MCF 10A (cell line): ENCODE results near the gene HSD3B1. TPM values are rescaled to one million over a fixed set of nuclear protein-coding genes. Genes with fewer than 3 reads are reported as not detected.
"Not testable (repeated sequence)": the region's sequence is repeated elsewhere in the genome, so short reads cannot be mapped to it uniquely, and the experiment has no call there.

Experiments used
- BruUV-seq: library from RNA; stranded (reverse); fragments of 400-500 nt; replicated peaks from 2 replicates; lab custom pipeline; 2021; lab: Mats Ljungman, UMichigan
- CTCF ChIA-PET: fragments of 300-600 bp; sonication (Branson Sonifier 250); formaldehyde crosslinking; extraction: SDS; loops from one replicate; lab custom pipeline; 2021; ENCODE audit warnings: antibody characterized with exemption, inconsistent platforms; lab: Yijun Ruan, JAX
- POLR2A ChIA-PET: fragments of 300-600, 350-650 bp; sonication (Branson Sonifier 250); formaldehyde crosslinking; extraction: SDS; loops from one replicate; lab custom pipeline; 2020; ENCODE audit warnings: antibody characterized with exemption, inconsistent platforms; lab: Yijun Ruan, JAX
- DNase-seq: peaks from one replicate; pipeline ENCODE4 v3.0.0-alpha.2; 2018; ENCODE audit not compliant: unreplicated experiment
- H3K27ac Mint-ChIP-seq: one replicate; pipeline ENCODE4 v1.8.0; 2022; ENCODE audit warnings: mild to moderate bottlenecking, low read depth, mixed read lengths; ENCODE audit not compliant: unreplicated experiment
- H3K27me3 Mint-ChIP-seq: one replicate; pipeline ENCODE4 v1.8.0; 2022; ENCODE audit warnings: mixed read lengths; ENCODE audit not compliant: insufficient read depth, unreplicated experiment
- H3K36me3 Mint-ChIP-seq: one replicate; pipeline ENCODE4 v1.8.0; 2022; ENCODE audit warnings: mild to moderate bottlenecking, moderate library complexity, mixed read lengths; ENCODE audit not compliant: insufficient read depth, unreplicated experiment
- H3K4me1 Mint-ChIP-seq: one replicate; pipeline ENCODE4 v1.8.0; 2022; ENCODE audit warnings: mixed read lengths; ENCODE audit not compliant: insufficient read depth, unreplicated experiment
- H3K4me3 Mint-ChIP-seq: one replicate; pipeline ENCODE4 v1.8.0; 2022; ENCODE audit warnings: mild to moderate bottlenecking, moderate library complexity, mixed read lengths; ENCODE audit not compliant: unreplicated experiment
- H3K9me3 Mint-ChIP-seq: one replicate; pipeline ENCODE4 v1.8.0; 2022; ENCODE audit warnings: mixed read lengths; ENCODE audit not compliant: unreplicated experiment
- CTCF ChIP-seq: fragments of 200-600 bp; IDR thresholded peaks from one replicate; pipeline ENCODE4 v1.8.0; 2022; ENCODE audit warnings: antibody characterized with exemption, mild to moderate bottlenecking; ENCODE audit not compliant: unreplicated experiment
- intact Hi-C: fragments of 100-400 bp; cut with micrococcal nuclease; formaldehyde crosslinking; loops from 2 replicates; pipeline ENCODE4 v1.14.1; 2022
- total RNA-seq: library from RNA; stranded (reverse); gene quantifications from 2 replicates; pipeline ENCODE4 v1.2.3, GENCODE V29; 2022

HSD3B1 gene
- total RNA-seq, 1 experiment from 2014 or later: not detected

GRCh38 chr1:119550381-119550780, 43.4 kb downstream of the HSD3B1 start:
- H3K27ac Mint-ChIP-seq: no peak overlapping the region
- intact Hi-C loops: no loop called here
- H3K4me1 Mint-ChIP-seq: peaks cover 11% of the 10 kb centered on the region
- no TSS peak for BruUV-seq
- ChIA-PET CTCF (interaction anchor here (1.0 to 1.1 kb wide), 2 partner anchors 8 to 45 kb away, joined by 3 to 5 read pairs; no protein-coding TSS in a partner anchor), POLR2A (no interaction called here)
- H3K27me3 Mint-ChIP-seq: no peaks in the 10 kb centered on the region
- H3K9me3 Mint-ChIP-seq: no peaks in the 10 kb centered on the region
- no peak for TF ChIP-seq CTCF
- DNase-seq: no peak
- no peak overlapping the region for H3K4me3 Mint-ChIP-seq
- H3K36me3 Mint-ChIP-seq: no peaks in the 10 kb centered on the region

GRCh38 chr1:119551218-119551617, 44.2 kb downstream of the HSD3B1 start:
- H3K27ac Mint-ChIP-seq: no peak overlapping the region
- intact Hi-C loops: no loop called here
- no peaks in the 10 kb centered on the region for H3K27me3 Mint-ChIP-seq
- no TSS peak for BruUV-seq
- peaks cover 11% of the 10 kb centered on the region for H3K4me1 Mint-ChIP-seq
- POLR2A ChIA-PET: no interaction called here
- H3K4me3 Mint-ChIP-seq: no peak overlapping the region
- no peak for TF ChIP-seq CTCF
- no peaks in the 10 kb centered on the region for H3K36me3 Mint-ChIP-seq
- CTCF ChIA-PET: interaction anchor here (0.6 to 1.3 kb wide), 4 partner anchors 20 to 275 kb away, joined by 3 to 5 read pairs (median 3); no protein-coding TSS in a partner anchor
- no peaks in the 10 kb centered on the region for H3K9me3 Mint-ChIP-seq
- no peak for DNase-seq

- DNase-seq, H3K4me3 Mint-ChIP-seq, POLR2A ChIA-PET, H3K9me3 Mint-ChIP-seq, BruUV-seq, H3K27ac Mint-ChIP-seq, H3K27me3 Mint-ChIP-seq, H3K36me3 Mint-ChIP-seq, intact Hi-C loops: not testable (repeated sequence)
- CTCF ChIA-PET: interaction anchor here (0.6 kb wide), 1 partner anchor 1356 kb away, joined by 3 read pairs; no protein-coding TSS in a partner anchor
- peaks cover 11% of the 10 kb centered on the region for H3K4me1 Mint-ChIP-seq
These were observed 45.6 kb downstream of the HSD3B1 start for GRCh38 chr1:119552656-119553055.

- H3K4me3 Mint-ChIP-seq: not testable (repeated sequence)
- H3K4me1 Mint-ChIP-seq: peaks cover 11% of the 10 kb centered on the region
These were observed 46.5 kb downstream of the HSD3B1 start for GRCh38 chr1:119553302-119554071.

GRCh38 chr1:119554183-119554582, 47.2 kb downstream of the HSD3B1 start:
- intact Hi-C loops: no loop called here
- TF ChIP-seq CTCF: no peak
- H3K9me3 Mint-ChIP-seq: no peaks in the 10 kb centered on the region
- no TSS peak for BruUV-seq
- DNase-seq: peak; percentile 14
- no peaks in the 10 kb centered on the region for H3K27me3 Mint-ChIP-seq
- H3K36me3 Mint-ChIP-seq: no peaks in the 10 kb centered on the region
- H3K27ac Mint-ChIP-seq: no peak overlapping the region
- ChIA-PET CTCF (no interaction called here), POLR2A (no interaction called here)
- peaks cover 11% of the 10 kb centered on the region for H3K4me1 Mint-ChIP-seq
- H3K4me3 Mint-ChIP-seq: no peak overlapping the region

More at GRCh38 chr1:119553302-119554071, 46.5 kb downstream of the HSD3B1 start:
- H3K36me3 Mint-ChIP-seq, intact Hi-C loops, H3K27me3 Mint-ChIP-seq, H3K27ac Mint-ChIP-seq, DNase-seq, POLR2A ChIA-PET, CTCF ChIA-PET, H3K9me3 Mint-ChIP-seq, BruUV-seq: not testable (repeated sequence)
